Measurements from ENCODE around the gene PDE10A.
"Not testable (repeated sequence)": the region's sequence is repeated elsewhere in the genome, so short reads cannot be mapped to it uniquely, and the experiment has no call there.

Gene PDE10A

GRCh38 chr6:165579151-165579550 is 83.9 kb downstream of the PDE10A start:
- Mint-ChIP-seq H3K9me3 (no peaks in the 10 kb centered on the region), H3K27ac (no peak overlapping the region), H3K36me3 (ENCODE audit: low read depth) (no peaks in the 10 kb centered on the region), H3K4me1 (ENCODE audit: low read depth) (no peaks in the 10 kb centered on the region), H3K27me3 (no peaks in the 10 kb centered on the region), H3K4me3 (no peak overlapping the region)

- no peaks in the 10 kb centered on the region for H3K4me1 Mint-ChIP-seq (ENCODE audit: low read depth)
- H3K27me3 Mint-ChIP-seq: no peaks in the 10 kb centered on the region
- H3K9me3 Mint-ChIP-seq: no peaks in the 10 kb centered on the region
- H3K27ac Mint-ChIP-seq: no peak overlapping the region
- H3K36me3 Mint-ChIP-seq (ENCODE audit: low read depth): no peaks in the 10 kb centered on the region
- H3K4me3 Mint-ChIP-seq: no peak overlapping the region
These were observed 85.5 kb downstream of the PDE10A start for GRCh38 chr6:165577556-165577955.

GRCh38 chr6:165575158-165575549 is 87.9 kb downstream of the PDE10A start:
- no peaks in the 10 kb centered on the region for H3K36me3 Mint-ChIP-seq (ENCODE audit: low read depth)
- no peaks in the 10 kb centered on the region for H3K9me3 Mint-ChIP-seq
- no peak overlapping the region for H3K27ac Mint-ChIP-seq
- H3K4me1 Mint-ChIP-seq (ENCODE audit: low read depth): no peaks in the 10 kb centered on the region
- H3K4me3 Mint-ChIP-seq: no peak overlapping the region
- H3K27me3 Mint-ChIP-seq: no peaks in the 10 kb centered on the region

GRCh38 chr6:165574220-165575157 is 88.6 kb downstream of the PDE10A start:
- Mint-ChIP-seq H3K4me1 (ENCODE audit: low read depth) (no peaks in the 10 kb centered on the region), H3K4me3 (no peak overlapping the region), H3K27ac (no peak overlapping the region), H3K27me3 (no peaks in the 10 kb centered on the region), H3K36me3 (ENCODE audit: low read depth) (no peaks in the 10 kb centered on the region), H3K9me3 (no peaks in the 10 kb centered on the region)

GRCh38 chr6:165573671-165574070 is 89.4 kb downstream of the PDE10A start:
- Mint-ChIP-seq H3K27me3 (no peaks in the 10 kb centered on the region), H3K36me3 (ENCODE audit: low read depth) (no peaks in the 10 kb centered on the region), H3K4me1 (ENCODE audit: low read depth) (no peaks in the 10 kb centered on the region), H3K27ac (no peak overlapping the region), H3K4me3 (no peak overlapping the region), H3K9me3 (no peaks in the 10 kb centered on the region)

GRCh38 chr6:165571721-165572132 is 91.3 kb downstream of the PDE10A start:
- Mint-ChIP-seq H3K4me3 (no peak overlapping the region), H3K4me1 (ENCODE audit: low read depth) (no peaks in the 10 kb centered on the region), H3K27ac (no peak overlapping the region), H3K27me3 (no peaks in the 10 kb centered on the region), H3K9me3 (no peaks in the 10 kb centered on the region), H3K36me3 (ENCODE audit: low read depth) (no peaks in the 10 kb centered on the region)

GRCh38 chr6:165571068-165571682 is 91.9 kb downstream of the PDE10A start:
- Mint-ChIP-seq H3K36me3 (ENCODE audit: low read depth) (no peaks in the 10 kb centered on the region), H3K4me3 (no peak overlapping the region), H3K27me3 (no peaks in the 10 kb centered on the region), H3K9me3 (no peaks in the 10 kb centered on the region), H3K27ac (no peak overlapping the region), H3K4me1 (ENCODE audit: low read depth) (no peaks in the 10 kb centered on the region)

- H3K27me3 Mint-ChIP-seq: no peaks in the 10 kb centered on the region
- no peaks in the 10 kb centered on the region for H3K9me3 Mint-ChIP-seq
- no peaks in the 10 kb centered on the region for H3K36me3 Mint-ChIP-seq (ENCODE audit: low read depth)
- H3K4me1 Mint-ChIP-seq (ENCODE audit: low read depth): no peaks in the 10 kb centered on the region
- H3K27ac Mint-ChIP-seq: no peak overlapping the region
- no peak overlapping the region for H3K4me3 Mint-ChIP-seq
These were observed 94.7 kb downstream of the PDE10A start for GRCh38 chr6:165568326-165568725.

GRCh38 chr6:165566088-165566828 is 96.8 kb downstream of the PDE10A start:
- H3K9me3 Mint-ChIP-seq: no peaks in the 10 kb centered on the region
- H3K36me3 Mint-ChIP-seq (ENCODE audit: low read depth): no peaks in the 10 kb centered on the region
- H3K27ac Mint-ChIP-seq: no peak overlapping the region
- H3K4me1 Mint-ChIP-seq (ENCODE audit: low read depth): no peaks in the 10 kb centered on the region
- H3K4me3 Mint-ChIP-seq: no peak overlapping the region
- no peaks in the 10 kb centered on the region for H3K27me3 Mint-ChIP-seq

- Mint-ChIP-seq H3K4me3 (no peak overlapping the region), H3K27ac (no peak overlapping the region), H3K9me3 (peaks cover 4% of the 10 kb centered on the region), H3K27me3 (no peaks in the 10 kb centered on the region), H3K4me1 (ENCODE audit: low read depth) (no peaks in the 10 kb centered on the region), H3K36me3 (ENCODE audit: low read depth) (no peaks in the 10 kb centered on the region)
These were observed 100.5 kb downstream of the PDE10A start for GRCh38 chr6:165562421-165563090.

- peaks cover 6% of the 10 kb centered on the region for H3K9me3 Mint-ChIP-seq
- H3K27me3 Mint-ChIP-seq: no peaks in the 10 kb centered on the region
- H3K4me1 Mint-ChIP-seq (ENCODE audit: low read depth): no peaks in the 10 kb centered on the region
- no peaks in the 10 kb centered on the region for H3K36me3 Mint-ChIP-seq (ENCODE audit: low read depth)
- H3K4me3 Mint-ChIP-seq: no peak overlapping the region
- H3K27ac Mint-ChIP-seq: no peak overlapping the region
These were observed 103.4 kb downstream of the PDE10A start for GRCh38 chr6:165559632-165560031.

- H3K27me3 Mint-ChIP-seq; H3K4me1 Mint-ChIP-seq (ENCODE audit: low read depth); H3K4me3 Mint-ChIP-seq; H3K27ac Mint-ChIP-seq; H3K36me3 Mint-ChIP-seq (ENCODE audit: low read depth): not testable (repeated sequence)
- peaks cover 11% of the 10 kb centered on the region for H3K9me3 Mint-ChIP-seq
These were observed 104.9 kb downstream of the PDE10A start for GRCh38 chr6:165558097-165558496.

- Mint-ChIP-seq H3K9me3 (peaks cover 11% of the 10 kb centered on the region), H3K4me3 (no peak overlapping the region), H3K36me3 (ENCODE audit: low read depth) (no peaks in the 10 kb centered on the region), H3K27me3 (no peaks in the 10 kb centered on the region), H3K4me1 (ENCODE audit: low read depth) (no peaks in the 10 kb centered on the region), H3K27ac (no peak overlapping the region)
These were observed 105.4 kb downstream of the PDE10A start for GRCh38 chr6:165557674-165558073.

GRCh38 chr6:165556116-165556843 is 106.8 kb downstream of the PDE10A start:
- Mint-ChIP-seq H3K36me3 (ENCODE audit: low read depth) (no peaks in the 10 kb centered on the region), H3K27ac (no peak overlapping the region), H3K4me1 (ENCODE audit: low read depth) (no peaks in the 10 kb centered on the region), H3K9me3 (peaks cover 11% of the 10 kb centered on the region), H3K4me3 (no peak overlapping the region), H3K27me3 (no peaks in the 10 kb centered on the region)
